H1 (cell line): Measurements from ENCODE around the gene SCRG1. TPM values are rescaled to one million over a fixed set of nuclear protein-coding genes. Genes with fewer than 3 reads are reported as not detected.

ENCODE experiments used
- CTCF ChIA-PET: fragments of 300-600 bp; sonication (Branson Sonifier 250); formaldehyde crosslinking; loops from one replicate; lab custom pipeline; 2021; ENCODE audit not compliant: partially characterized antibody; lab: Charles Lee
- POLR2A ChIA-PET: fragments of 300-600 bp; sonication (Branson Sonifier 250); formaldehyde crosslinking; loops from one replicate; lab custom pipeline; 2021; ENCODE audit warnings: inconsistent platforms; ENCODE audit not compliant: partially characterized antibody; lab: Charles Lee
- DNase-seq, 2 experiments: peaks; one replicate each; pipeline versions ENCODE4 v3.0.0 to v3.0.0-alpha.2; 2010 to 2022; ENCODE audit warnings: low spot score in 2 of 2, low read depth in 1 of 2, mixed read lengths in 1 of 2
- FAIRE-seq: peaks from 2 replicates; lab custom pipeline; 2011; peaks lifted over from hg19 to GRCh38; lab: Jason Lieb, UNC
- H2AFZ ChIP-seq: 2 replicates; pipeline ENCODE4 v1.8.1; 2012; ENCODE audit warnings: low read length, inconsistent platforms
- H2AK5ac ChIP-seq: 2 replicates; pipeline ENCODE4 v1.6.1; 2013; ENCODE audit warnings: low read depth, low read length
- H2BK120ac ChIP-seq: replicated peaks from 2 replicates; pipeline ENCODE3; 2013; ENCODE audit warnings: low read depth, low read length, inconsistent platforms
- H2BK12ac ChIP-seq: 2 replicates; pipeline ENCODE4 v1.6.1; 2013; ENCODE audit warnings: low read depth, low read length
- H2BK15ac ChIP-seq: 2 replicates; pipeline ENCODE4 v1.6.1; 2013; ENCODE audit warnings: low read length
- H2BK20ac ChIP-seq: 2 replicates; pipeline ENCODE4 v1.6.1; 2013; ENCODE audit warnings: low read length
- H2BK5ac ChIP-seq: 2 replicates; pipeline ENCODE4 v1.6.1; 2013; ENCODE audit warnings: low read depth, low read length
- H3K14ac ChIP-seq: 2 replicates; pipeline ENCODE4 v1.6.1; 2013; ENCODE audit warnings: inconsistent platforms; ENCODE audit not compliant: insufficient read length
- H3K18ac ChIP-seq: 2 replicates; pipeline ENCODE4 v1.6.1; 2013; ENCODE audit warnings: low read length; ENCODE audit errors: extremely low read depth
- H3K23ac ChIP-seq: 2 replicates; pipeline ENCODE4 v1.6.1; 2013; ENCODE audit warnings: inconsistent platforms; ENCODE audit not compliant: insufficient read length
- H3K23me2 ChIP-seq: 2 replicates; pipeline ENCODE4 v1.6.1; 2013; ENCODE audit warnings: low read depth, low read length
- H3K27ac ChIP-seq: 2 replicates; pipeline ENCODE4 v1.6.1; 2011; ENCODE audit warnings: low read depth, low read length, inconsistent platforms
- H3K27me3 ChIP-seq, 4 experiments: replicated peaks in 1 of 4; 1 replicate in 1 of 4; 2 replicates in 3 of 4; pipeline versions ENCODE4 v1.6.1 to v1.8.1; 2011 to 2013; ENCODE audit warnings: low read length in 3 of 4, mild to moderate bottlenecking in 3 of 4, inconsistent platforms in 2 of 4, mixed read lengths in 2 of 4, moderate library complexity in 1 of 4; ENCODE audit not compliant: control insufficient read depth in 3 of 4, insufficient read depth in 3 of 4; ENCODE audit errors: extremely low read depth in 1 of 4
- H3K36me3 ChIP-seq, 4 experiments: 2 replicates each; pipeline versions ENCODE4 v1.6.1 to v1.8.1; 2011 to 2013; ENCODE audit warnings: mild to moderate bottlenecking in 4 of 4, low read length in 3 of 4, moderate library complexity in 2 of 4, control low read depth in 1 of 4, inconsistent platforms in 1 of 4; ENCODE audit not compliant: insufficient read depth in 4 of 4, control insufficient read depth in 2 of 4
- H3K4ac ChIP-seq: replicated peaks from 2 replicates; pipeline ENCODE3; 2013; ENCODE audit warnings: low read length, low read depth, mixed read lengths, inconsistent platforms; ENCODE audit not compliant: insufficient read length
- H3K4me1 ChIP-seq, 4 experiments: replicated peaks in 1 of 4; 1 replicate in 1 of 4; 2 replicates in 3 of 4; pipeline versions ENCODE4 v1.6.1 to v1.8.1; 2011 to 2013; ENCODE audit warnings: low read length in 3 of 4, inconsistent platforms in 2 of 4, mixed read lengths in 1 of 4; ENCODE audit not compliant: insufficient read depth in 4 of 4, control insufficient read depth in 3 of 4
- H3K4me2 ChIP-seq, 2 experiments: 2 replicates each; pipeline versions ENCODE4 v1.6.1 to v1.8.1; 2011 to 2013; ENCODE audit warnings: low read depth in 2 of 2, low read length in 2 of 2, control low read depth in 1 of 2, inconsistent platforms in 1 of 2, mild to moderate bottlenecking in 1 of 2; ENCODE audit not compliant: insufficient read depth in 1 of 2
- H3K4me3 ChIP-seq, 4 experiments: fragments of 200-600, 300-600 bp in 1 of 4; sonication (generic), shearing (Covaris generic), sonication (Bioruptor Twin) in 1 of 4; 2 replicates each; pipeline versions ENCODE4 v1.5.1 to v1.8.1; 2011 to 2016; ENCODE audit warnings: low read length in 4 of 4, low read depth in 3 of 4, control low read depth in 2 of 4, inconsistent platforms in 2 of 4, mild to moderate bottlenecking in 2 of 4, mixed read lengths in 1 of 4, moderate library complexity in 1 of 4; ENCODE audit not compliant: insufficient read depth in 2 of 4; ENCODE audit errors: extremely low read depth in 1 of 4
- H3K56ac ChIP-seq: replicated peaks from 2 replicates; pipeline ENCODE3; 2013; ENCODE audit warnings: low read depth, mild to moderate bottlenecking, mixed read lengths, low read length, inconsistent platforms; ENCODE audit not compliant: insufficient read length
- H3K79me1 ChIP-seq: 2 replicates; pipeline ENCODE4 v1.6.1; 2013; ENCODE audit warnings: low read depth, low read length, control low read depth
- H3K79me2 ChIP-seq, 2 experiments: 2 replicates each; pipeline versions ENCODE4 v1.6.1 to v1.8.1; 2012 to 2013; ENCODE audit warnings: low read length in 2 of 2, mild to moderate bottlenecking in 2 of 2, inconsistent platforms in 1 of 2; ENCODE audit not compliant: insufficient read depth in 2 of 2, control insufficient read depth in 1 of 2
- H3K9ac ChIP-seq, 4 experiments: replicated peaks in 1 of 4; 1 replicate in 1 of 4; 2 replicates in 3 of 4; pipeline versions ENCODE4 v1.6.1 to v1.8.1; 2011 to 2013; ENCODE audit warnings: low read depth in 3 of 4, low read length in 3 of 4, control low read depth in 2 of 4, mild to moderate bottlenecking in 2 of 4, moderate library complexity in 2 of 4, inconsistent platforms in 1 of 4; ENCODE audit errors: extremely low read depth in 1 of 4
- H3K9me3 ChIP-seq, 2 experiments: 2 replicates each; pipeline versions ENCODE4 v1.6.1 to v1.8.1; 2012 to 2013; ENCODE audit warnings: mild to moderate bottlenecking in 2 of 2, moderate library complexity in 2 of 2, control low read depth in 1 of 2, inconsistent platforms in 1 of 2, low read depth in 1 of 2, low read length in 1 of 2, mixed read lengths in 1 of 2; ENCODE audit not compliant: insufficient read depth in 2 of 2
- H4K20me1 ChIP-seq, 2 experiments: replicated peaks in 1 of 2; 2 replicates each; pipeline versions ENCODE3 to v1.8.1; 2011 to 2013; ENCODE audit warnings: inconsistent platforms in 2 of 2, low read length in 2 of 2, mild to moderate bottlenecking in 1 of 2; ENCODE audit not compliant: insufficient read depth in 2 of 2, control insufficient read depth in 1 of 2
- H4K5ac ChIP-seq: 2 replicates; pipeline ENCODE4 v1.6.1; 2013; ENCODE audit warnings: low read length, low read depth, mixed read lengths, inconsistent platforms; ENCODE audit not compliant: insufficient read length
- H4K8ac ChIP-seq: 2 replicates; pipeline ENCODE4 v1.8.0; 2013; ENCODE audit warnings: mild to moderate bottlenecking, moderate library complexity, low read length, inconsistent platforms; ENCODE audit not compliant: insufficient read depth; ENCODE audit errors: extremely low read depth
- H4K91ac ChIP-seq: replicated peaks from 2 replicates; pipeline ENCODE3; 2013; ENCODE audit warnings: low read length, mixed read lengths, inconsistent platforms; ENCODE audit not compliant: insufficient read length
- BCL11A ChIP-seq, 2 experiments: IDR thresholded peaks; one replicate each; pipeline ENCODE4 v1.6.1; 2011; ENCODE audit warnings: low read depth in 2 of 2, low read length in 2 of 2, mild to moderate bottlenecking in 2 of 2
- CBX5 ChIP-seq: fragments of 300-800, 300-1000 bp; sonication (generic); IDR thresholded peaks from 2 replicates; pipeline ENCODE4 v1.7.1; 2016; ENCODE audit warnings: antibody characterized with exemption, low read length, low read depth
- HDAC6 ChIP-seq: IDR thresholded peaks from one replicate; pipeline ENCODE4 v1.7.1; 2012; ENCODE audit warnings: low read depth, mild to moderate bottlenecking, inconsistent platforms, low read length, moderate library complexity
- PHF8 ChIP-seq: fragments of 200-600 bp; sonication (generic); conservative IDR thresholded peaks from 2 replicates; pipeline ENCODE4 v1.7.1; 2012; ENCODE audit warnings: low read depth, mild to moderate bottlenecking, inconsistent platforms, low read length, moderate library complexity
- POLR2A ChIP-seq, 2 experiments: IDR thresholded peaks; 1 replicate in 1 of 2; 2 replicates in 1 of 2; pipeline ENCODE4 v1.6.1; 2011; ENCODE audit warnings: low read depth in 2 of 2, low read length in 2 of 2, mild to moderate bottlenecking in 2 of 2; ENCODE audit errors: control extremely low read depth in 1 of 2
- POLR2AphosphoS5 ChIP-seq: IDR thresholded peaks from 2 replicates; pipeline ENCODE4 v1.6.1; 2011; ENCODE audit warnings: low read depth, low read length
- YY1 ChIP-seq: IDR thresholded peaks from 2 replicates; pipeline ENCODE4 v1.6.1; 2011; ENCODE audit warnings: low read depth, mild to moderate bottlenecking, low read length
- WGBS, 2 experiments: shearing (Covaris generic) in 1 of 2; methylation state at CpG; one replicate each; pipeline versions ENCODE4 v1.1.6 to v1.1.7; 2013 to 2015; ENCODE audit warnings: low lambda C conversion rate in 2 of 2, mixed read lengths in 2 of 2, inconsistent platforms in 1 of 2, low coverage in 1 of 2, missing lambda C conversion rate in 1 of 2; ENCODE audit not compliant: insufficient replicate concordance in 2 of 2, insufficient coverage in 1 of 2, insufficient read length in 1 of 2; ENCODE audit errors: extremely low coverage in 1 of 2, missing lambda C conversion rate in 1 of 2; 5-methylcytosine and 5-hydroxymethylcytosine counted together
- polyA plus RNA-seq, 7 experiments: library from polyadenylated mRNA; depleted of rRNA in 3 of 7; stranded (reverse) in 5 of 7; unstranded in 2 of 7; fragments of >200 nt in 5 of 7; fragments of 200-250 nt in 2 of 7; gene quantifications; 1 replicate in 5 of 7; 2 replicates in 1 of 7; 4 replicates in 1 of 7; pipeline versions ENCODE4 v1.2.1 to v1.2.3, GENCODE V29; 2011 to 2013; ENCODE audit warnings: missing spikeins in 2 of 7, mixed read lengths in 2 of 7
- total RNA-seq: library from RNA; stranded (reverse); fragmentation: NEBNext Ultra II Directional; extraction: Animal tissue kit (Norgen Biotek cat#: 25700); gene quantifications from 2 replicates; pipeline ENCODE4 v1.2.1, GENCODE V29; 2021

The SCRG1 gene
- total and polyA plus RNA-seq, 2 of the 8 experiments (the other 6 are each of a cell fraction or from before 2014, with no cell fraction given): not detected

DNA sequence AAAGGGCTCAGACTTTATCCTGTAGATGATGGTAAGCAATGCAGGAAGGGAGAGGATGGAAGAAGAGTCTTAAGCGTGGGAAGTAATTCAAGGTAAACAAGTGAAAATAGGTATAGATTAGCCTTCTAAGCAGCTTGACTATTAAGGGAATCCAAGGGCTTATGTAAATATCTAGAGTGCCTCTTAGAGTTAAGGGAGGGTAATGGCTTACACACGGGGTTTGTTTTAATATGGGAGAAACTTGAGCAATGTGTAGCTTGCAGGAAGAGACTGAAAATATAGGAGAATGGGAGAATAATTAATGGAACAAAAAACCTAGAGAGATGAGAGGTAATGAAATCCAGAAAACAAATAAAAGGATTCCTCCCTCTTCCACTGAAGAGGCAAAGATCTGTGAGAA lies 41.0 kb downstream of the SCRG1 start:
- 86% methylated on average over 2 of the region's 2 CpGs; no CpG with 5 or more reads in 1 of the 2 experiments for WGBS, 2 experiments
- Histone ChIP-seq H3K79me2 (no peaks in the 10 kb centered on the region), H2BK120ac (no peak overlapping the region), H3K14ac (no peak overlapping the region), H2BK15ac (no peak overlapping the region), H3K27ac (no peak overlapping the region), H3K4me1 (no peaks in the 10 kb centered on the region), H3K23me2 (no peaks in the 10 kb centered on the region; the same call in 1 of the 2 replicates), H3K18ac (no peak overlapping the region), H4K20me1 (no peaks in the 10 kb centered on the region), H4K5ac (no peak overlapping the region), H3K23ac (no peak overlapping the region), H3K9ac (no peak overlapping the region), H3K4me2 (no peak overlapping the region), H3K4me3 (no peak overlapping the region), H4K8ac (no peak overlapping the region), H2AFZ (no peak overlapping the region), H2BK12ac (no peak overlapping the region), H3K36me3 (no peaks in the 10 kb centered on the region), H3K9me3 (no peaks in the 10 kb centered on the region), H2BK20ac (no peak overlapping the region; the same call in 1 of the 2 replicates), H3K4ac (no peak overlapping the region), H3K56ac (no peak overlapping the region), H2AK5ac (no peak overlapping the region), H4K91ac (no peak overlapping the region), H3K27me3 (no peaks in the 10 kb centered on the region), H2BK5ac (no peak overlapping the region), H3K79me1 (no peaks in the 10 kb centered on the region)
- DNase-seq: no peak
- ChIA-PET POLR2A (interaction anchor here (0.7 to 1.1 kb wide), 4 partner anchors 14 to 345 kb away, joined by 3 to 4 read pairs (median 3); partner anchors contain the start of genes HMGB2 and SAP30), CTCF (interaction anchor here (0.6 to 3.8 kb wide), 9 partner anchors 11 to 345 kb away, joined by 3 to 11 read pairs (median 4); no protein-coding TSS in a partner anchor)
- FAIRE-seq: peak; percentile 48
- no peak for TF ChIP-seq CBX5
- no peak for TF ChIP-seq PHF8
- no peak for TF ChIP-seq BCL11A (IDR thresholded peaks at IDR 0.05; ENCODE audit: low read depth in 2 of 2, low read length in 2 of 2)
- TF ChIP-seq POLR2AphosphoS5: no peak
- no peak for TF ChIP-seq POLR2A (IDR thresholded peaks at IDR 0.05; ENCODE audit: control extremely low read depth in 1 of 2, low read depth in 2 of 2, low read length in 2 of 2)
- TF ChIP-seq HDAC6: no peak
- no peak for TF ChIP-seq YY1
